Activated CD4-positive, alpha-beta T cell treated with anti-CD3 and anti-CD28 coated beads, Interleukin-2, amount 10 ng/mL, durations not matched to agents 7 days and 5 days (primary cell): ENCODE measurements around the gene SULT1B1. TPM values are rescaled to one million over a fixed set of nuclear protein-coding genes. Genes with fewer than 3 reads are reported as not detected.

ENCODE experiments used
- CTCF ChIA-PET: fragments of 350-600 bp; sonication (Branson Sonifier 250); formaldehyde crosslinking; loops from one replicate; lab custom pipeline; 2021; ENCODE audit warnings: antibody characterized with exemption; lab: Charles Lee
- POLR2A ChIA-PET: fragments of 350-600 bp; sonication (Branson Sonifier 250); formaldehyde crosslinking; loops from one replicate; lab custom pipeline; 2021; ENCODE audit warnings: antibody characterized with exemption; lab: Charles Lee
- DNase-seq: peaks from one replicate; pipeline ENCODE4 v3.0.0-alpha.2; 2020
- H3K27ac Mint-ChIP-seq: one replicate; pipeline ENCODE4 v1.8.0; 2021; ENCODE audit warnings: mild to moderate bottlenecking, moderate library complexity, mixed read lengths
- H3K27me3 Mint-ChIP-seq: one replicate; pipeline ENCODE4 v1.8.0; 2021; ENCODE audit warnings: mixed read lengths
- H3K36me3 Mint-ChIP-seq: one replicate; pipeline ENCODE4 v1.8.0; 2021; ENCODE audit warnings: low read depth, mixed read lengths
- H3K4me1 Mint-ChIP-seq: one replicate; pipeline ENCODE4 v1.8.0; 2021; ENCODE audit warnings: mixed read lengths
- H3K4me3 Mint-ChIP-seq: one replicate; pipeline ENCODE4 v1.8.0; 2021; ENCODE audit warnings: mild to moderate bottlenecking, moderate library complexity, mixed read lengths
- H3K9me3 Mint-ChIP-seq: one replicate; pipeline ENCODE4 v1.8.0; 2021; ENCODE audit warnings: mixed read lengths
- total RNA-seq, 2 experiments: library from RNA; stranded (reverse); gene quantifications; one replicate each; pipeline ENCODE4 v1.2.3, GENCODE V29; 2021

SULT1B1 gene
- 1 to 10 TPM; 6.3 to 7.1 TPM for total RNA-seq

- DNase-seq, result peak; percentile 84
- CTCF ChIA-PET, result interaction anchor here (1.0 to 1.1 kb wide), 2 partner anchors 13 to 20 kb away, joined by 3 read pairs; no protein-coding TSS in a partner anchor
These were observed at the start of gene SULT1B1 for GRCh38 chr4:69760455-69760854. Gene SULT1B1 (minus strand): TSS chr4:69760620. CDS start chr4:69755217, 5,403 bp downstream.

GRCh38 chr4:69800599-69800998, 40.2 kb upstream of the SULT1B1 start:
- H3K4me3 Mint-ChIP-seq, result no peak overlapping the region
- no peaks in the 10 kb centered on the region for H3K9me3 Mint-ChIP-seq
- H3K27me3 Mint-ChIP-seq, result no peaks in the 10 kb centered on the region
- no peak for DNase-seq
- no peaks in the 10 kb centered on the region for H3K4me1 Mint-ChIP-seq
- ChIA-PET POLR2A (no interaction called here), CTCF (no interaction called here)
- no peak overlapping the region for H3K27ac Mint-ChIP-seq
- no peaks in the 10 kb centered on the region for H3K36me3 Mint-ChIP-seq

More at GRCh38 chr4:69760455-69760854, at the start of gene SULT1B1:
- Mint-ChIP-seq H3K4me1 (peaks cover 49% of the 10 kb centered on the region), H3K27ac (peak within 1 kb of the TSS; percentile 95), H3K4me3 (peak within 1 kb of the TSS; percentile 86), H3K9me3 (no peaks in the 10 kb centered on the region), H3K36me3 (peaks cover 9% of the 10 kb centered on the region), H3K27me3 (no peaks in the 10 kb centered on the region)
- POLR2A ChIA-PET, result no interaction called here

GRCh38 chr4:69799337-69799736, 38.9 kb upstream of the SULT1B1 start:
- Mint-ChIP-seq H3K4me3 (no peak overlapping the region), H3K27ac (no peak overlapping the region), H3K27me3 (no peaks in the 10 kb centered on the region), H3K4me1 (no peaks in the 10 kb centered on the region), H3K36me3 (no peaks in the 10 kb centered on the region), H3K9me3 (no peaks in the 10 kb centered on the region)
- no peak for DNase-seq
- CTCF ChIA-PET, result no interaction called here
- POLR2A ChIA-PET, result no interaction called here

- Mint-ChIP-seq H3K27me3 (no peaks in the 10 kb centered on the region), H3K4me3 (no peak overlapping the region), H3K27ac (no peak overlapping the region), H3K9me3 (no peaks in the 10 kb centered on the region), H3K4me1 (no peaks in the 10 kb centered on the region), H3K36me3 (no peaks in the 10 kb centered on the region)
- ChIA-PET CTCF (no interaction called here), POLR2A (no interaction called here)
- no peak for DNase-seq
These were observed 33.3 kb upstream of the SULT1B1 start for GRCh38 chr4:69793732-69794131.

- no peak overlapping the region for H3K4me3 Mint-ChIP-seq
- ChIA-PET POLR2A (no interaction called here), CTCF (no interaction called here)
- no peaks in the 10 kb centered on the region for H3K27me3 Mint-ChIP-seq
- H3K36me3 Mint-ChIP-seq, result no peaks in the 10 kb centered on the region
- H3K9me3 Mint-ChIP-seq, result peaks cover 3% of the 10 kb centered on the region
- no peak overlapping the region for H3K27ac Mint-ChIP-seq
- H3K4me1 Mint-ChIP-seq, result no peaks in the 10 kb centered on the region
- DNase-seq, result no peak
These were observed 27.5 kb upstream of the SULT1B1 start for GRCh38 chr4:69787879-69788278.

GRCh38 chr4:69786547-69786946, 26.1 kb upstream of the SULT1B1 start:
- Mint-ChIP-seq H3K4me1 (no peaks in the 10 kb centered on the region), H3K9me3 (peaks cover 6% of the 10 kb centered on the region), H3K4me3 (no peak overlapping the region), H3K27ac (no peak overlapping the region), H3K27me3 (no peaks in the 10 kb centered on the region), H3K36me3 (peaks cover 2% of the 10 kb centered on the region)
- ChIA-PET POLR2A (no interaction called here), CTCF (no interaction called here)
- no peak for DNase-seq

GRCh38 chr4:69785211-69785831, 24.9 kb upstream of the SULT1B1 start:
- no peak overlapping the region for H3K27ac Mint-ChIP-seq
- POLR2A ChIA-PET, result no interaction called here

GRCh38 chr4:69782651-69783310, 22.4 kb upstream of the SULT1B1 start:
- DNase-seq, result no peak
- Mint-ChIP-seq H3K4me1 (no peaks in the 10 kb centered on the region), H3K27me3 (no peaks in the 10 kb centered on the region), H3K9me3 (peaks cover 6% of the 10 kb centered on the region), H3K27ac (no peak overlapping the region), H3K4me3 (no peak overlapping the region), H3K36me3 (peaks cover 2% of the 10 kb centered on the region)
- ChIA-PET POLR2A (no interaction called here), CTCF (no interaction called here)

More at GRCh38 chr4:69785211-69785831, 24.9 kb upstream of the SULT1B1 start:
- no peak overlapping the region for H3K4me3 Mint-ChIP-seq
- no peaks in the 10 kb centered on the region for H3K4me1 Mint-ChIP-seq
- DNase-seq, result no peak
- no peaks in the 10 kb centered on the region for H3K27me3 Mint-ChIP-seq
- peaks cover 2% of the 10 kb centered on the region for H3K36me3 Mint-ChIP-seq
- peaks cover 6% of the 10 kb centered on the region for H3K9me3 Mint-ChIP-seq
- CTCF ChIA-PET, result no interaction called here

- peaks cover 6% of the 10 kb centered on the region for H3K9me3 Mint-ChIP-seq
- H3K4me3 Mint-ChIP-seq, result no peak overlapping the region
- ChIA-PET POLR2A (no interaction called here), CTCF (interaction anchor here (1.9 kb wide), 1 partner anchor 42 kb away, joined by 3 read pairs; no protein-coding TSS in a partner anchor)
- H3K27ac Mint-ChIP-seq, result no peak overlapping the region
- H3K36me3 Mint-ChIP-seq, result peaks cover 2% of the 10 kb centered on the region
- no peak for DNase-seq
- H3K27me3 Mint-ChIP-seq, result no peaks in the 10 kb centered on the region
- H3K4me1 Mint-ChIP-seq, result no peaks in the 10 kb centered on the region
These were observed 21.3 kb upstream of the SULT1B1 start for GRCh38 chr4:69781458-69782418.

- peaks cover 6% of the 10 kb centered on the region for H3K9me3 Mint-ChIP-seq
- ChIA-PET CTCF (interaction anchor here (0.7 to 1.9 kb wide), 2 partner anchors 20 to 44 kb away, joined by 3 read pairs; no protein-coding TSS in a partner anchor), POLR2A (no interaction called here)
- no peaks in the 10 kb centered on the region for H3K27me3 Mint-ChIP-seq
- H3K36me3 Mint-ChIP-seq, result peaks cover 2% of the 10 kb centered on the region
- H3K4me1 Mint-ChIP-seq, result no peaks in the 10 kb centered on the region
- no peak overlapping the region for H3K4me3 Mint-ChIP-seq
- no peak overlapping the region for H3K27ac Mint-ChIP-seq
- no peak for DNase-seq
These were observed 19.7 kb upstream of the SULT1B1 start for GRCh38 chr4:69780141-69780540.

GRCh38 chr4:69776696-69777095, 16.3 kb upstream of the SULT1B1 start:
- no peaks in the 10 kb centered on the region for H3K4me1 Mint-ChIP-seq
- no peak for DNase-seq
- H3K27ac Mint-ChIP-seq, result no peak overlapping the region
- POLR2A ChIA-PET, result no interaction called here
- H3K27me3 Mint-ChIP-seq, result no peaks in the 10 kb centered on the region
- H3K9me3 Mint-ChIP-seq, result no peaks in the 10 kb centered on the region
- no peaks in the 10 kb centered on the region for H3K36me3 Mint-ChIP-seq
- H3K4me3 Mint-ChIP-seq, result no peak overlapping the region
- CTCF ChIA-PET, result interaction anchor here (1.2 kb wide), 1 partner anchor 29 kb away, joined by 3 read pairs; no protein-coding TSS in a partner anchor

- Mint-ChIP-seq H3K27me3 (no peaks in the 10 kb centered on the region), H3K4me3 (no peak overlapping the region), H3K4me1 (no peaks in the 10 kb centered on the region), H3K36me3 (no peaks in the 10 kb centered on the region), H3K27ac (no peak overlapping the region), H3K9me3 (no peaks in the 10 kb centered on the region)
- CTCF ChIA-PET, result no interaction called here
- POLR2A ChIA-PET, result no interaction called here
- DNase-seq, result no peak
These were observed 15.0 kb upstream of the SULT1B1 start for GRCh38 chr4:69775321-69775867.
